ENCODE data around the gene USP17L19.
"Not testable (repeated sequence)": the region's sequence is repeated elsewhere in the genome, so short reads cannot be mapped to it uniquely, and the experiment has no call there.

The USP17L19 gene

GRCh38 chr4:9253078-9253477, at the start of gene USP17L19:
Gene USP17L19, plus strand, starts transcription at chr4:9253378. Its CDS starts 0 bp downstream, at chr4:9253378.
- DNase-seq: not testable (repeated sequence)

- DNase-seq: not testable (repeated sequence)
These were observed 42.8 kb upstream of the USP17L19 start, which contains the start of gene USP17L10 for GRCh38 chr4:9210357-9210756. Gene USP17L10, plus strand, starts transcription at chr4:9210657. Its CDS starts 0 bp downstream, at chr4:9210657.

- DNase-seq: not testable (repeated sequence)
These were observed 38.5 kb upstream of the USP17L19 start for GRCh38 chr4:9214701-9215100.

- not testable (repeated sequence) for DNase-seq
These were observed 38.1 kb upstream of the USP17L19 start, which contains the start of gene USP17L11 for GRCh38 chr4:9215105-9215504. Gene USP17L11, plus strand, starts transcription at chr4:9215405. Its CDS starts 0 bp downstream, at chr4:9215405.

GRCh38 chr4:9219852-9220251, 33.3 kb upstream of the USP17L19 start, which contains the start of gene USP17L12:
Gene USP17L12, plus strand, starts transcription at chr4:9220152. Its CDS starts 0 bp downstream, at chr4:9220152.
- DNase-seq: not testable (repeated sequence)

GRCh38 chr4:9224596-9224995, 28.6 kb upstream of the USP17L19 start, which contains the start of gene USP17L13:
Gene USP17L13, plus strand, starts transcription at chr4:9224896. Its CDS starts 0 bp downstream, at chr4:9224896.
- not testable (repeated sequence) for DNase-seq

GRCh38 chr4:9230249-9230648, 22.9 kb upstream of the USP17L19 start:
- not testable (repeated sequence) for DNase-seq

GRCh38 chr4:9234085-9234484, 19.1 kb upstream of the USP17L19 start, which contains the start of gene USP17L15:
Gene USP17L15, plus strand, starts transcription at chr4:9234385. Its CDS starts 0 bp downstream, at chr4:9234385.
- not testable (repeated sequence) for DNase-seq

- not testable (repeated sequence) for DNase-seq
These were observed 14.7 kb upstream of the USP17L19 start for GRCh38 chr4:9238461-9238860.

GRCh38 chr4:9243579-9243978, 9.6 kb upstream of the USP17L19 start, which contains the start of gene USP17L17:
Gene USP17L17, plus strand, starts transcription at chr4:9243879. Its CDS starts 0 bp downstream, at chr4:9243879.
- not testable (repeated sequence) for DNase-seq

GRCh38 chr4:9247953-9248680, 5.1 kb upstream of the USP17L19 start, which contains the start of gene USP17L18:
Gene USP17L18, plus strand, starts transcription at chr4:9248630. Its CDS starts 0 bp downstream, at chr4:9248630.
- not testable (repeated sequence) for DNase-seq

GRCh38 chr4:9257824-9258223, 4.6 kb downstream of the USP17L19 start, which contains the start of gene USP17L20:
Gene USP17L20, plus strand, starts transcription at chr4:9258124. Its CDS starts 0 bp downstream, at chr4:9258124.
- not testable (repeated sequence) for DNase-seq

- DNase-seq: not testable (repeated sequence)
These were observed 9.4 kb downstream of the USP17L19 start, which contains the start of gene USP17L21 for GRCh38 chr4:9262572-9262971. Gene USP17L21, plus strand, starts transcription at chr4:9262872. Its CDS starts 0 bp downstream, at chr4:9262872.

- not testable (repeated sequence) for DNase-seq
These were observed 14.1 kb downstream of the USP17L19 start, which contains the start of gene USP17L22 for GRCh38 chr4:9267319-9267718. Gene USP17L22, plus strand, starts transcription at chr4:9267619. Its CDS starts 0 bp downstream, at chr4:9267619.

- DNase-seq: not testable (repeated sequence)
These were observed 18.5 kb downstream of the USP17L19 start for GRCh38 chr4:9271719-9272118.
